ENCODE data around the gene BICC1.

GRCh38 chr10:58853668-58854067, 341.0 kb downstream of the BICC1 start:
- no peak for TF ChIP-seq CBX5 (IDR thresholded peaks at IDR 0.05; ENCODE audit: low read depth, low read length)
- TF ChIP-seq MAFK (IDR thresholded peaks at IDR 0.05; ENCODE audit: low read depth, low read length) = no peak
- no peak for TF ChIP-seq CTCF (IDR thresholded peaks at IDR 0.05; ENCODE audit: control extremely low read depth in 1 of 3, insufficient read depth in 1 of 3, low read depth in 1 of 3, low read length in 3 of 3)
- no peak for TF ChIP-seq MAX (IDR thresholded peaks at IDR 0.05)
- TF ChIP-seq CREB1 (IDR thresholded peaks at IDR 0.05) = no peak
